Stimulated activated CD4-positive, alpha-beta T cell treated with anti-CD3 and anti-CD28 coated beads, TNF-alpha, amount 100 ng/mL, for 4 hours (primary cell): ENCODE data around the gene TEAD4.
"Not testable (repeated sequence)": the region's sequence is repeated elsewhere in the genome, so short reads cannot be mapped to it uniquely, and the experiment has no call there.

Source experiments
- DNase-seq, 3 experiments: peaks; one replicate each; pipeline ENCODE4 v3.0.0-alpha.2; 2020; ENCODE audit warnings: low read depth in 3 of 3

Gene TEAD4

DNA sequence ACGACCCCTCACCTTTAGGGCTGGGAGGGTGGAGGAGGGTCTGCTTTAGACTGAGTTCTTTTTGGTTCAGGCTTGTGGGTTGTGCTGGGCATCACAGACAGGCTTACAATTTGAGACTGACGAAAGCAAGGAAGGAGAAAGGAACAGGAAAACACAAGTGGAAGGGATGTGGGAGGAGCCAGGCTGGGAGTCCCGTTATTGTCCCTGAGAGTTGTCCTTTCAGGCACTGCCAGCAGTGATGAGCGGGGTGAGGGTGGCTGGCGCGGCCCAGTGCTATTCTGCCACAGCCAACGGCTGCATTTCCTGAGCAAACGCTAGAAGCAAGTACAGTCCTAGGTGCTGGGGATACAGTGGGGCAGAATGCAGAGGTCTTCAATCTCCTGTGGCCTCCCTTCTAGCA lies 88.8 kb downstream of the TEAD4 start:
- no peak for DNase-seq

DNA sequence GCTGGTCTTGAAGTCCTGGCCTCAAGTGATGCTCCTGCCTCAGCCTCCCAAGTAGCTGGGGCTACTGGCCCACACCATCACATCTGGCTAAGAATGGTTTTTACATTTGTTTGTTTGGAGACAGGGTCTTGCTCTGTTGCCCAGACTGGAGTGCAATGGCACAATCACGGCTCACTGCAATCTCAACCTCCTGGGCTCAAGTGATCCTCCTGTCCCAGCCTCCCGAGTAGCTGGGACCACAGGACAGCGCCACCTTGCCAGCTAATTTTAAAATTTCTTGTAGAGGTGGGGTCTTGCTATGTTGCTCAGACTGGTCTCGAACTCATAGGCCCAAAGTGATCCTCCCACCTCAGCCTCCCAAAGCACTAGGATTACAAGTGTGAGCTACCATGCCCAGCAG lies 89.3 kb downstream of the TEAD4 start:
- DNase-seq, result no peak

DNA sequence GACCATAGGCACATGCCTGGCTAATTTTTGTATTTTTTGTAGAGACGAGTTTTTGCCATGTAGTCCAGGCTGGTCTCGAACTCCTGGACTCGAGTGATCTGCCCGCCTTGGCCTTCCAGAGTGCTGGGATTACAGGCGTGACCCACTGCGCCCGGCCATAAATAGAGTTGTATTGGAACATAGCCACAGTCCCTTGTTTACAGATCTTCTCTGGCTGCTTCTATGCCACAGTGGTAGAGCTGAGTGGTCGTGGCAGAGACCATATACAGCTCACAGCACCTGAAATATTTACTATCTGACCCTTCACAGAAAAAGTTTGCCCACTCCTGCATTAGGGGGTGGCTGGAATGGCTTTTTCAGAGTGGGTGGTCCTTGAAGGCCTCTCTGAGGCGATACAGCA lies 90.0 kb downstream of the TEAD4 start:
- DNase-seq, result no peak

DNA sequence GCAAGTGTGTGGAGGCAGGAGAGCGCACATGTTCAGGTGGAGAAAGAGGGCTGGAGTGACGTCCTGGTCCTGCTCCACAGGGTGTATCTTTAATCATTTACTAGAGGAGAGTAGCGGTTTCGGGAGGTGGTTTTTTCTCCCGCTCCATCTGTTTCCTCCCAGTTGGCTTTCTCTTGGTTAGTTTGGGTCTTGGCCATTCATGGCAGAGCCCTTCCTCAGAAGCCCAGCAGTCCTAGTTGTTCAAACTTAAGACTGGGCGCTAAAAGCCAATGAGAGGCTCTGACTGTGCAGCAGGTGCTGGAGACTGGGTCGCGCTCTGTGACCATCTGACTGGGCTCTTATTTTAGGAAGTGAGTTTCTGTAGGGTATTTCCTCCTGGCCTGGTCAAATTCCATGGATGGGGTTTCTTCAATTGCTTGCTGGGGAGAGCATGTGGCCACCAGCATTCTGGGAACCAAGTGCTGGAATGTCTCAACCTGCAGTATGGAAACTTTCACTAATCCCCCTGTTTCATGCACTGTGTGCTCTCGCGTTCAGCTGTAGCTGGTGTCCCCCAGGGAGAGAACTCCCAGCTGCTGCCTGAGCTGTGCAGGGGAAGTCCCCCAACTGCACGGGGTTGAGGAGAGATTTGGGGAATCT lies 90.5 kb downstream of the TEAD4 start:
- no peak for DNase-seq

DNA sequence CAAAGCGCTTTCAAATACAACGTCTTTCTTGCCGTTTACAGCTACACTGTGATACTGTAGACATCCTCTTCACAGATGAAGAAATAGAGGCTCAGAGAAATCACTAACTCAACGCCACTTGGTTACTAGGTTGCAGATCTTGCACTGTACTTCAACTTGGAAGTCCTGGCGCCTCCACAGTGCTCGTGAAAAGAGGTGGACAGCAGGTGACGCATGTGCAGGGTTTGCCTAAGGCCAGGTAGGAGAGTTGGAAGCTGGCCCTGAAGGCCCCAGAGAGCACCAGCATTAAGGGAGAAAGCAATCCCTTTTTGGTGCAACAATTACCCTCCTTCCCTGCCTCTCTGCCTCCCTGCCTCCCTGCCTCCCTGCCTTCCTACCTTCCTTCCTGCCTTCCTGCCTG lies 95.2 kb downstream of the TEAD4 start:
- no peak for DNase-seq

DNA sequence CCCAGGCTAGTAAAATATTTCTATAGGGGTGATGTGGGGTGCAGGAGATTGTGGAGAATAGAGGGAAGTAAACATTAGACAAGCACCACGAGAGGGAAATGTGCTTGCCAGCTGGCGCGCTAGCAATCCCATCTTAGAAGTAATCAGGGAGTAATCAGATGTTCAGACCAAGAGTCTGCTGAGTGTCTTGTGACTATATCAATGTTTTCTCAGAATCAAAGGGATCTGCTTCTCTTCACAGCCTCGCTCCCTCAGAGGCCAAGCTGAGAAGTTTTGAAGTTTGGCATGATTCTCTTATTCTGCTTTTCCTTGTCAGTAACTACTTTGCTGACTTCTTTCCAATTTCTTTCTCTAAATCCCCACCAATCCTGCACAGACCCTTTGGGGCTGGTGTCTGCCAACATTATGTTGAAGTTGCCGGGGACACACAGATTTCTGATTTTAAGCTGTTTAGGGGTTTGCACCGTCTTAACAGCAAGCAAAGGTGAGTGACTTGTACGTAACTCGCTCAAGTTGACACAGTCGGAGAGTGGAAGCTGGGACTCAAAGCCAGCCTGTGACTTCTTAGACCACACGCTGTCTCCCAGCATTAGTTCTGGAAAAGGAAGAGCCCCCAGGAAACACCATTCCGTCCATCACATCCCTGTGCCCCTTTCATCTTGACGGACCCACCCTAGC lies 96.0 kb downstream of the TEAD4 start:
- no peak for DNase-seq

DNA sequence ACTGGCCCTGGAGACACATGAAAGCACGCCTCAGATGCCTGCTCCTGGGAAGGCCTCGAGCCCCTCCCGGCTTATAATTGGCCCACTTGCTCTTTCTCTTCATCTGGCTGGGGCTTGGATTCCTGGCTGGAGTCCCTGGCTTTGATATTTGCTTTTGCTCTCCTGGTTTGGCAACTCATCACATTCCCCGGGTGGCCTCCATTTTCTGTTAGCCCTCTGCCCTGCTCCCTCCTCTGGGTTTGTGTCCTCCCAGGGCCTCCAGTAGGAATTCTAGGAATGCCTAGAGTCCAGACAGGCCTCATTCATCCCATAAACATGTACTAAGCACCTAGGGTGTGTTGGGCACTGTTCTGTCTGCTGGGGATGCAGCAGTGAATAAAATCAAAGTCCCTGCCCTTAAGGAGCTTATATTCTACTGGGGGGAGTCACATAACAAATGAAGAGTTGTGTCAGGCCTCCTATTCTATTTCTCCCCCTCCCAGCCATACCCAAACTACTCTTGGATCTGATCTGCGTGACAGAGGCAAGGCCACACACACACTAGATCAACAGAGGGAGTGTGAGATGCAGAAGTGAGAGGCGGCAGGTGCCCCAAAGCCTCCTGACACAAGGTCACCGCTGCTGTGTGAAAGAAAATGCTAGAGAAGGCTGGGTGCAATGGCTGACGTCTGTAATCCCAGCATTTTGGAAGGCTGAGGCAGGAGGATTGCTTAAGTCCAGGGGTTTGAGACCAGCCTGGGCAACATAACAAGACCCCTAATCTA lies 96.7 kb downstream of the TEAD4 start:
- no peak for DNase-seq

DNA sequence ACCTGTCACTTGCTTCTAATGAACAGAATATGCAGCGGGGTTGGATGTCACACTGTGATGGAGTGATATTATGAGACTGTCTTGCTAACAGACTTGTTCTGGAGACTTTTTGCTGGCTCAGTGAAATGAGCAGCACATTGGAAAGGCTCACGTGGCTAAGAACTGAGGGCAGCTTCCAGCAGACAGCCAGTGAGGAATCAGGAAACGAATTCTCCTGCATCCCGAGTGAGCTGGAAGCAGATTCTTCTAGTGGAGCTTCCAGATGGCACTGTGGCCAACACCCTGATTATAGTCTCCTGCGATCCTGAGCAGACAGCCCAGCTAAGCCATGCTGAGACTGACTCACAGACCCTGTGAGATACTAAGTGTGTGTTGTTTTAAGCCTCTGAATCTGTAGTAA lies 101.9 kb downstream of the TEAD4 start:
- DNase-seq, result no peak

DNA sequence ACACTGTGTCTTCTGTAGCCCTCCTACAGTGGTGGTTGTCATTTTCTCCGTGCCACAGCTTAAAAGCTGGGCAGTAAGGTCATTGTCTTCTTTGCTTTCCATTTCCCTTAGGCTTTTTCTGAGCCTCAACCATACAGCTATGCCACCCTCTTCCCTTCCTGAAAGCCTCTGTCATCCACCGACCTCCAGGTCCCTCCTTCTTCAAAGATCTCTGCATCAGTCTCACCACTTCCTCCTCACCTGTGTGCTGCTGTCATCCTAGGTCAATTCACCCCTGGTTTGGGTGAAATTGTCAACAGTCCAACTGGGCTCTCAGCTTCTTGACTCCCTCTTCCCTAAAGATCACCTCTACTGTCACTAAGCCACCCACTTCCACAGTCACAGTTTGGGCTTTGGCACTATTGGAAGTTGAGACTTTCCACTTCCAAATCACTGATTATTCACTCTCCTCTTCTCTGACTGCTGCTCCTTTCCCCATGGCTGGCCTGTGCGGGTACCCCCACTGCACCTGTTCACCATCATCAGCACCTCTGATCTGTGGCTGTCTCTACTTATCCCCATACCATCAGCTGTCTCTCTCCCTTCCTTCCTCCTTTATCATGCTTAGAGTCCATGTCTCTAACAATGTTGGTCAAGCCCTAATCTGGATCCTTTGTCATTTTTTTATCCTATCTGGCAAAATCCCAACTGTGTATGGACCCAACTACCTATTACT lies 102.5 kb downstream of the TEAD4 start:
- DNase-seq, result no peak

DNA sequence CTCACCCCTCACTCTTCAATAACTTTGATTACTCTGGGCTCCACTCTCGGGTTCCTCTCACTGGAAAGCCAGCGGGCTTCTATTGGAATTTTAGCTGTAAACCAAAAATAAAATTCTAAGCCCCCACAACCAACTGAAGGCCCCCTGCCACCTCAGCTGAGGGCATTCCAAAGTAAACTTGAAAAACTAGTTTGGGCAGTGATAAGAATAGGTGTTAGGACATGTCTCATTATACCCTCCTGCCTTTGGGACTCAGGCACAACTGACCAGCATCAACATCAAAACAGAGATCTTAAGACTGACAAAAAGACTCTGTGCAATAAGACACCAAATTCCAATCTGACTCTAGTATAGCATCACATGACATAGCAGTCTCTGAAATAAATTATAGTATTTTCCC lies 106.1 kb downstream of the TEAD4 start:
- DNase-seq, result no peak

DNA sequence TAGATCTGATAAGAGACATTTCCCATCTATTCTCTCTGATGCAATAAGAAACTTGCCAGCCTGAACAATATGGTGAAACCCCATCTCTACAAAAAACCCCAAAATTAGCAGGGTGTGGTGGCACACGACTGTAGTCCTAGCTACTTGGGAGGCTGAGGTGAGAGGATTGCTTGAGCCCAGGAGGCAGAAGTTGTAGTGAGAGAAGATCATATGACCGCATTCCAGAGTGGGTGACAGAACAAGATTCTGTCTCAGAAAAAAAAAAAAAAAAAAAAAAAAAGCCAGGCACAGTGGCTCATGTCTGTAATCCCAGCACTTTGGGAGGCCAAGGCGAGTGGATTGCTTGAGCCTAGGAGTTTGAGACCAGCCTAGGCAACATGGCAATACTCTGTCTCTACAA lies 106.6 kb downstream of the TEAD4 start:
- DNase-seq, result not testable (repeated sequence)

DNA sequence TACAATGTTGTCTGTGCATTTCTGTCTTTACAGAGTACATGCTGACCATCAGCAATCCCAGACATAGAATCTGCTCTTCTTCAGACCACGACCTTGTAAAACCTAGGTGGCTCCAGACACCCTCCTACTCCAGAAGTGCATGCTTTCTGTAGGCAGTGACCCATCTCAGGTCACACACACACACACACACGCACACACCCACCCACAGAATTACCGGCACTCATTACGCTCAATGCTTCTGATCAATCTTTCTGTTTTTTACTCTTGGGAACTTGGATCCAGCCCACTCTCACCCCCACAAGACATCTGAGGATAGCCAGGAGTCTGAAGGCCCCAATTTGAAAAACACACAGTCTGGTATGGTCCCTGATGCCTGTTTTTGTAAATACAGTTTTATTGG lies 110.5 kb downstream of the TEAD4 start:
- DNase-seq, result no peak

DNA sequence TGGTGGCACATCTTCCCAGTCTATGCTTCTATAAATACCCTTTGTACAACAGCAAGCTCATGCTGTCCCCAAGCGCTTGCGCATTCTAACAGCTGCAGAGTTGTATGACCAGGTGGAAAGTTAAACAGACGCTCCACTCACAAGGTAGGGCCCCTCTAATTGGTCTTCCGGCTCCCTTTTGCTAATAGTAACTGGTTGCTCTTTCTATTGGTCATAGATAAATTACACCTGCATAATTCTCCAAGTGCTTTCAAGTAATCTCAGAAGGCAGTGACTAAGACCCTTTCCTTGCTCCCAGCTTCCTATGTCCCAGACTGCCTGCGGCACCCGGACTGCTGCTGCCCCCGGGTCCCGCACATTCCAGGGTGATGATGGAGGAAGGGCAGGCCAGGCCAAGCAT lies 111.9 kb downstream of the TEAD4 start:
- DNase-seq, result no peak

DNA sequence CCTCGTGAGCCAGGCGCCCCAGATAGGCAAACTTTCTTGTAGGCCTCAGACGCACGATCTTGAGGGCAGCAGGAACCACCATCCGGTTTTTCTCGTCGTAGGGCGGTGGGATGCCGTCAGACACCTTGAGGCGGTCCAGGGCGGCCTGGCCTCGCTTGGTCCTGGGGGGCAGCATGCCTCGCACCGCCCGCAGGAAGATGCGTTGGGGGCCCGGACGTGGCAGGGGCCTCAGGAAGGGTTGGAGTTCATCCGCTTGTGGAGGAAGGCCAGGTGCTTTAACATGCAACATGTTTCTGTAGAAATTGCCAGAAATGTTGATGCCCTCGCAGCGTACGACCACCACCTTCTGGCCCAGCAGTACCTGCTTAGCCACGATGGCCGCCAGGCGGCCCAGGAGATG lies 112.5 kb downstream of the TEAD4 start:
- DNase-seq, result no peak

DNA sequence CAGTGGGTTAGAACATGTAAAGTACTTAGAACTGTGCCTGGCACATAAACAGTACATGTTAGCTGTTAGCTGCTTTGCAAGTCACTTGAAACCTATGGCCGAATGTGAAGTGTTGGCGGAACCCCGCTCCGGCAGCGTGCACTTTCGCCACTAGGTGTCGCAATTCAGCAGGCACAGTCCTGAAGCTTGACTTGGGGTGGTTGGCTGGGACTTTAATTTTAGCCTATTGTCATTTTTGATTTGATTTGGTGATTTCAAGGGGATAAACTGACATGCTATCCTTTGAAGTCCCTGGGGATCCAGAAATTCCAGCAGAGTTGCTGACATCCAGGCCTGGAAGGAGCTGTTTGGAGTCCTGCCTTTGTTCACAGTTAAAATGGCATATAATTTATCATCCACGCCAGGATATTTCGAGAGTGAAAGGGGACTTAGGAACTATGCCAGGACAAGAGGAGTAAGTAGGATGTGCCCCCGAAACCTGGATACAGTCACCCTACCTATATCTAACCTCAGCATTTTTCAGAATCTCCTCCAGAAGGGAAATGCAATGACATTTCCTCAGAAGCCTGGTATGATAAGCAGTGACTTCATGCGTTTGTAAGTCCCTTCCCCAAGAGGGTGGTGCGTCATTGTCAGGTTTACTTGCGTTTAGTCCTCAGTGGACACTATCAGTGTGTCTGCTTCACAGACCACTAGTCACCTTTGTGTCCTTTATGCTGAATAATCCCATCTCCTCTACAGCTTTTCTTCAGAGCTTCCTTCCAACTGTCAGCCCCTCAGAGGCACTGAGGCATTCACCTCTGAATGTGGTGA lies 114.4 kb downstream of the TEAD4 start:
- DNase-seq, result peak; percentile 65 to 72 (median 70)

DNA sequence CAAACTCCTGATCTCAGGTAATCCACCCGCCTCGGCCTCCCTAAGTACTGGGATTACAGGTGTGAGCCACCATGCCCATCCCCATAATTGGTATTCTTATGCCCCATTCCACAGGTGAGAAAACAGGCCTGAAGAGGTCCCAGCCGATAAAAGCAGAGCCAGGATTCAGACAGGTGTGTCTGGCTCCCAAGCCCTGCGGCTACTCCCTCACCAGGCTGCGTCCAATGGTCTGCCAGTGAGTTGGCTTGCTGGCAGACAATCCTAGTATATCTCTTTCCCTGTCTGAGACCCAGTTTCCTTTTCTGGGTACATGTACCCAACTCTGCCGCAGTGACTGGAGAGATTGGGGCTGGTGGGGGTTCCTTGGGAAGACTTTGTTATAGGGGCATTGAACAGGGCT lies 116.1 kb downstream of the TEAD4 start:
- no peak for DNase-seq

DNA sequence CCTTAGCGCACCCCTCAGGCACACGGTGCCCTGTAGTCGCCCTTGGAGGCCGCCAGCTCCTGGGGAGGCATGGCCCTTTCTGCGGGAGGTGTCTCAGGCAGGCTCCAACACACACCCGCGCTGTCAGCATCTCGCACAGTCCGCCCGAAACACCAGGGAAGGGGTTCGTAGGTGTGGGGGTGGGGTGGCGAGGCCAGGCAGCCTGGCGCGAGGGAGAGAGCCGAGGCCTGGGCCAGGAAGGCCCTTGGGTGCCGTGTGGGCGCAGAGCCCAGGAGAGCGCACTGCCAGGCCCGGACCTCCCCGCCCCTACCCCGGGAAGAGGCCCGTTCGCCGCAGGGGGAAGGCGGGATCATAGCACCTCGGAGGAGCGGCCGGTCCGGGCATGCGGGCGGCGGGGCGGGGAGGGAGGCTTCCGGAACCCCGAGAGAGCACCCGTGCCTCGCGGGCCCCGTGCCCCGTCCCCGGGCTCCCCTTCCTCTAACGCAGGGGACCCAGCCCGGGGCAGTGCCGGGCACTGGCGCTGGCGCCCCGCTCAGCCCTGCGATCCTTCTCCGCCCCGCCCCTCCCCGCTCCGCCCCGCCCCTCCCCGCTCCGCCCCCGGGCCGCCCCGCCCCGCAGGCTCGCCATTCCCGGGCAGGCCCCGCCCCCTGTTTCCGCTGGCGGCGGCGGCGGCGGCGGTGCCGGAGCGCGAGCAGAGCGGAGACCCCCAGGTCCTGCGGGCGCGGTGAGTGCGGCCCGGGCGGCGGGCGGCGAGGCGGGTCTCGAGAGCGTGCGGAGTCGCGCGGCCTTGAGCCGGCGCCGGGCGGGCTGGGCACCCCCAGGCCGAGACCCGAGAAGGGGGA lies 117.8 kb downstream of the TEAD4 start, which contains the start of gene TSPAN9:
Gene TSPAN9 (plus strand): TSS at position 650 of the 842 bp plus-strand sequence. CDS start 123,815 bp downstream, outside the sequence.
- peak; percentile 43 to 55 (median 52) for DNase-seq

DNA sequence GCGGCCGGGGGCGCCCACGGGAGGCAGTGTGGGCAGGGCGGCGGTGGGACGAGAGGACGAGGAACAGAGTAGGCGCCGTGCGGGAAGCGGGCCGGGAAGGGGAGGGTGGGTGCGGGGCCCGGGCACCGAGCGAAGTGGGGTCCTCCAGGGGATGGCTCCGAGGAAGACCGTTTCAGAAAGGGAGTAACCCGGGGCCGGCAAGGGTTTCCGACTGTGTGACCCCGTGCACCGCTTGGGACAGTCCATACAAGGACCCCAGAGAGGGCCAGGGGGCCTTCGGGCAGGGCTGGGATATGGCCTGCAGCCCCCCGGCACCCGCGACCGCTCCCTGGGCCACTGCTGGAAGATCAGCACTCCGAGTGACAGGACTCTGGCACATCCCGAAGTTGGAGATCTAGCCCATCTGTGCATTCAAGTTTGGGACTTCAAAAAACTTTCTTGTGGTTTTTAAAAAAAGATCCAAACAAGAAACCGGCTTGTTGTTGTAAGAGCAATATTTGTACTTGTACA lies 118.4 kb downstream of the TEAD4 start:
- peak in 2 of 3 experiments; percentile 8 to 9 for DNase-seq

DNA sequence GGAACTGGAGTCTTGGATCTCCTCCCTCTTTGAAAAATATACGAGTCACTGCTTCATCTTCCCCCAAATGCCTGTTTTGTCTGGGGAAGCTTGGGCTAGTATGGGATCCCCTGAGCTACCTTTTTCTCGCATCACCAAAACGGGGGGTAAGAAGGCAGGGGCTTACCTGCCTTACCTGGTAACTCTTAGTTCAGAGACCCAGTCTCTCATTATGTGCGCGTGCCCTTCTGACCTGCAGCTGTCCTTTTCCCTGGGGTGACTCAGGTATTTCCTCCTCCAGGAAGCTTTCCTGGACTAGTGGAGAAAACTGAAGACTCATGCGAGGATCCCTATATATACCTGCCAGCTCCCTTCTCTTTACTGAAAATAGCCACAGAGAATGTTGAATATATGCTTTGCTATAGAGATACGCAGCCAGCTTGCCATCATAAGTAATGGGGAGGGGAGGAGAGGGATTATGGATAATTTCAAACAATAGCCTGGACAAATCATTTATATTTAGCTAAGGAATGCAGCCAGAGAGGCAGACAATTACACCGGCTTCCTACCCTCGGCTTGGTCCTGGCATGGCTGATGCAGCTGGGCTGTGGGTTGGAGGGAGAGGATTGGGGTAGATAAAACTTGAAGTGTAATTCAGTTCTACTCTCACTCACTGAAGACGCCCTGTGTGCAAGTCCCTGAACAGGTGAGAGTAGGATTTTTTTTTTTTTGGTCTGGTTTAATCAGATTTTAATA lies 119.1 kb downstream of the TEAD4 start:
- no peak for DNase-seq

DNA sequence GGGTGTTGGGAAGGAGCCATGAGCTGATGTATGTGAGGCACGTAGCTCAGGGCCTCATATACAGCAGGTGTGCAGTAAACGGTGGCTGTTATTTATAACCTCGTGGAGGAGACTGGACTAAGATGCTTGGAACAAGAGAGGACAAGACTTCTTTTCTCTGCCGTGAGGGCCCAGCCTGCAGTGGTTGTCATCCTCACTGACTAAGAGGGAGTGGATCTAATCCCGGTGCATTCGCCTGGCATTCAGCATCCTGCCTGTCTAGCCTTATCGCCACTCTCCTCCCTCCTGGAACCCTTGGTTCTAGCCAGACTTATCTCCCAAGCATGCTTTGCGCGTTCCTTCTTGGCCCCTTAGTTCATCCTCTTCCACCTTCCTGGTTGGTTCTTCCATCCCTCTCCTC lies 121.9 kb downstream of the TEAD4 start:
- DNase-seq, result no peak
